Activated naive CD8-positive, alpha-beta T cell treated with anti-CD3 and anti-CD28 coated beads, Interleukin-2, amount 10 ng/mL, durations not matched to agents 7 days and 5 days (primary cell): ENCODE data around the gene TXNDC12. TPM values are rescaled to one million over a fixed set of nuclear protein-coding genes. Genes with fewer than 3 reads are reported as not detected.
"Not testable (repeated sequence)": the region's sequence is repeated elsewhere in the genome, so short reads cannot be mapped to it uniquely, and the experiment has no call there.

Source experiments
- ATAC-seq: fragments of 150-1000 bp; cut with Tn5 transposase; one replicate; pipeline ENCODE4 v1.10.0; 2021; ENCODE audit warnings: low read depth, moderate library complexity
- POLR2A ChIA-PET: fragments of 350-600 bp; sonication (Branson Sonifier 250); formaldehyde crosslinking; loops from one replicate; lab custom pipeline; 2021; ENCODE audit warnings: antibody characterized with exemption; lab: Charles Lee
- DNase-seq: peaks from one replicate; pipeline ENCODE4 v3.0.0; 2021
- H3K27ac Mint-ChIP-seq: one replicate; pipeline ENCODE4 v1.8.0; 2022; ENCODE audit warnings: mild to moderate bottlenecking, mixed read lengths
- H3K27me3 Mint-ChIP-seq: one replicate; pipeline ENCODE4 v1.8.0; 2022; ENCODE audit warnings: mild to moderate bottlenecking, moderate library complexity, mixed read lengths
- H3K36me3 Mint-ChIP-seq: one replicate; pipeline ENCODE4 v1.8.0; 2021; ENCODE audit warnings: mild to moderate bottlenecking, mixed read lengths
- H3K4me1 Mint-ChIP-seq: one replicate; pipeline ENCODE4 v1.8.0; 2021; ENCODE audit warnings: mixed read lengths
- H3K4me3 Mint-ChIP-seq: one replicate; pipeline ENCODE4 v1.8.0; 2022; ENCODE audit warnings: mild to moderate bottlenecking, moderate library complexity, mixed read lengths
- H3K9me3 Mint-ChIP-seq: one replicate; pipeline ENCODE4 v1.8.0; 2021; ENCODE audit warnings: mixed read lengths
- total RNA-seq, 2 experiments: library from RNA; stranded (reverse); gene quantifications; one replicate each; pipeline ENCODE4 v1.2.3, GENCODE V29; 2021

Gene TXNDC12
- 10 to 100 TPM; 43.1 to 44.4 TPM for total RNA-seq

GRCh38 chr1:52055066-52055865, at the start of gene TXNDC12:
TSS of gene TXNDC12 (minus strand) at chr1:52055191. CDS start at chr1:52055096, 95 bp downstream.
- peak; percentile 71 for DNase-seq
- POLR2A ChIA-PET = interaction anchor here (0.6 to 2.6 kb wide), 4 partner anchors 14 to 669 kb away, joined by 3 to 27 read pairs (median 4); partner anchors contain the start of genes KTI12, ORC1 and PRPF38A
- Mint-ChIP-seq H3K9me3 (no peaks in the 10 kb centered on the region), H3K27me3 (no peaks in the 10 kb centered on the region), H3K4me1 (peaks cover 42% of the 10 kb centered on the region), H3K4me3 (peak within 1 kb of the TSS; percentile 99), H3K36me3 (peaks cover 12% of the 10 kb centered on the region), H3K27ac (peak within 1 kb of the TSS; percentile 94)
- peak; percentile 50 for ATAC-seq

- peak overlapping the region; percentile 41 for H3K4me3 Mint-ChIP-seq
Measured at GRCh38 chr1:52102336-52103013, 47.5 kb upstream of the TXNDC12 start.

GRCh38 chr1:52098139-52098871, 43.3 kb upstream of the TXNDC12 start:
- DNase-seq = no peak
- no peak overlapping the region for H3K4me3 Mint-ChIP-seq

More at GRCh38 chr1:52102336-52103013, 47.5 kb upstream of the TXNDC12 start:
- H3K36me3 Mint-ChIP-seq = peaks cover 3% of the 10 kb centered on the region
- H3K9me3 Mint-ChIP-seq = no peaks in the 10 kb centered on the region
- peaks cover 3% of the 10 kb centered on the region for H3K27me3 Mint-ChIP-seq
- DNase-seq = no peak
- POLR2A ChIA-PET = no interaction called here
- peak overlapping the region; percentile 24 for H3K27ac Mint-ChIP-seq
- ATAC-seq = peak; percentile 45
- H3K4me1 Mint-ChIP-seq = peaks cover 12% of the 10 kb centered on the region

GRCh38 chr1:52096216-52096615, 41.2 kb upstream of the TXNDC12 start:
- POLR2A ChIA-PET = no interaction called here
- Mint-ChIP-seq H3K9me3 (no peaks in the 10 kb centered on the region), H3K4me3 (no peak overlapping the region), H3K27me3 (peaks cover 8% of the 10 kb centered on the region), H3K4me1 (no peaks in the 10 kb centered on the region), H3K27ac (no peak overlapping the region), H3K36me3 (peaks cover 6% of the 10 kb centered on the region)
- DNase-seq (no peak), ATAC-seq (no peak)

More at GRCh38 chr1:52098139-52098871, 43.3 kb upstream of the TXNDC12 start:
- Mint-ChIP-seq H3K9me3 (no peaks in the 10 kb centered on the region), H3K27me3 (peaks cover 8% of the 10 kb centered on the region), H3K36me3 (no peaks in the 10 kb centered on the region), H3K4me1 (peaks cover 12% of the 10 kb centered on the region), H3K27ac (no peak overlapping the region)
- ATAC-seq = no peak
- POLR2A ChIA-PET = no interaction called here

GRCh38 chr1:52094300-52094699, 39.3 kb upstream of the TXNDC12 start:
- H3K4me1 Mint-ChIP-seq, ATAC-seq, H3K9me3 Mint-ChIP-seq, H3K4me3 Mint-ChIP-seq, H3K27ac Mint-ChIP-seq, H3K27me3 Mint-ChIP-seq, DNase-seq: not testable (repeated sequence)
- H3K36me3 Mint-ChIP-seq = peaks cover 16% of the 10 kb centered on the region
- POLR2A ChIA-PET = interaction anchor here (0.6 kb wide), 1 partner anchor 51 kb away, joined by 3 read pairs; no protein-coding TSS in a partner anchor

GRCh38 chr1:52087892-52088291, 32.9 kb upstream of the TXNDC12 start:
- DNase-seq, H3K9me3 Mint-ChIP-seq, ATAC-seq, H3K4me3 Mint-ChIP-seq, H3K27ac Mint-ChIP-seq, H3K27me3 Mint-ChIP-seq, POLR2A ChIA-PET, H3K4me1 Mint-ChIP-seq: not testable (repeated sequence)
- peaks cover 30% of the 10 kb centered on the region for H3K36me3 Mint-ChIP-seq

- Mint-ChIP-seq H3K36me3 (peaks cover 14% of the 10 kb centered on the region), H3K9me3 (no peaks in the 10 kb centered on the region), H3K4me1 (peaks cover 5% of the 10 kb centered on the region), H3K27ac (no peak overlapping the region), H3K27me3 (no peaks in the 10 kb centered on the region), H3K4me3 (no peak overlapping the region)
- ATAC-seq (no peak), DNase-seq (no peak)
- POLR2A ChIA-PET = interaction anchor here (0.9 kb wide), 1 partner anchor 44 kb away, joined by 3 read pairs; no protein-coding TSS in a partner anchor
Measured at GRCh38 chr1:52080014-52080415, 25.0 kb upstream of the TXNDC12 start.

- H3K36me3 Mint-ChIP-seq = peaks cover 17% of the 10 kb centered on the region
- not testable (repeated sequence) for H3K27ac Mint-ChIP-seq, H3K4me3 Mint-ChIP-seq
Measured at GRCh38 chr1:52077277-52077676, 22.3 kb upstream of the TXNDC12 start.

GRCh38 chr1:52072291-52072690, 17.3 kb upstream of the TXNDC12 start:
- H3K9me3 Mint-ChIP-seq = no peaks in the 10 kb centered on the region
- H3K27ac Mint-ChIP-seq = no peak overlapping the region

More at GRCh38 chr1:52077277-52077676, 22.3 kb upstream of the TXNDC12 start:
- POLR2A ChIA-PET, H3K4me1 Mint-ChIP-seq, DNase-seq, H3K9me3 Mint-ChIP-seq, H3K27me3 Mint-ChIP-seq, ATAC-seq: not testable (repeated sequence)

GRCh38 chr1:52070704-52071103, 15.7 kb upstream of the TXNDC12 start:
- Mint-ChIP-seq H3K9me3 (no peaks in the 10 kb centered on the region), H3K36me3 (peaks cover 15% of the 10 kb centered on the region), H3K4me3 (no peak overlapping the region), H3K27ac (no peak overlapping the region), H3K27me3 (no peaks in the 10 kb centered on the region), H3K4me1 (peaks cover 12% of the 10 kb centered on the region)
- DNase-seq = no peak
- POLR2A ChIA-PET = interaction anchor here (0.9 kb wide), 1 partner anchor 8 kb away, joined by 3 read pairs; no protein-coding TSS in a partner anchor
- ATAC-seq = no peak

More at GRCh38 chr1:52072291-52072690, 17.3 kb upstream of the TXNDC12 start:
- no peak overlapping the region for H3K4me3 Mint-ChIP-seq
- ATAC-seq (no peak), DNase-seq (no peak)
- POLR2A ChIA-PET = no interaction called here
- H3K27me3 Mint-ChIP-seq = no peaks in the 10 kb centered on the region
- H3K4me1 Mint-ChIP-seq = peaks cover 10% of the 10 kb centered on the region
- peaks cover 16% of the 10 kb centered on the region for H3K36me3 Mint-ChIP-seq

GRCh38 chr1:52063192-52063591, 8.2 kb upstream of the TXNDC12 start:
- ATAC-seq (no peak), DNase-seq (no peak)
- Mint-ChIP-seq H3K27ac (no peak overlapping the region), H3K9me3 (no peaks in the 10 kb centered on the region), H3K36me3 (peaks cover 22% of the 10 kb centered on the region), H3K4me1 (peaks cover 20% of the 10 kb centered on the region), H3K27me3 (no peaks in the 10 kb centered on the region), H3K4me3 (no peak overlapping the region)
- POLR2A ChIA-PET = interaction anchor here (0.6 kb wide), 1 partner anchor 659 kb away, joined by 5 read pairs; no protein-coding TSS in a partner anchor

GRCh38 chr1:52060822-52061221, 5.8 kb upstream of the TXNDC12 start:
- DNase-seq = no peak
- H3K4me3 Mint-ChIP-seq = no peak overlapping the region
- H3K4me1 Mint-ChIP-seq = peaks cover 32% of the 10 kb centered on the region
- H3K27ac Mint-ChIP-seq = no peak overlapping the region
- H3K27me3 Mint-ChIP-seq = no peaks in the 10 kb centered on the region
- H3K9me3 Mint-ChIP-seq = no peaks in the 10 kb centered on the region
- no peak for ATAC-seq
- peaks cover 21% of the 10 kb centered on the region for H3K36me3 Mint-ChIP-seq
- POLR2A ChIA-PET = interaction anchor here (0.6 kb wide), 1 partner anchor 44 kb away, joined by 3 read pairs; no protein-coding TSS in a partner anchor
